ENCODE data around the gene GSC.
"Not testable (repeated sequence)": the region's sequence is repeated elsewhere in the genome, so short reads cannot be mapped to it uniquely, and the experiment has no call there.

DNA sequence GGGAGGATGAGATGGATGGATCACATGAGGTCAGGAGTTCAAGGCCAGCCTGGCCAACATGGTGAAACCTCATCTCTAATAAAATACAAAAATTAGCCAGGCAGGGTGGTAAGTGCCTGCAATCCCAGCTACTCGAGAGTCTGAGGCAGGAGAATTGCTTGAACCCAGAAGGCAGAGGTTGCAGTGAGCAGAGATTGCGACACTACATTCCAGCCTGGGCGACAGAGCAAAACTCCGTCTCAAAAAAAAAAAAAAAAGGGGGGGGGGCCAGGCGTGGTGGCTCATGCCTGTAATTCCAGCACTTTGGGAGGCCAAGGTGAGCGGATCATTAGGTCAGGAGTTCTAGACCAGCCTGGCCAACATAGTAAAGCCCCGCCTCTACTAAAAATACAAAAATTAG is 22.8 kb downstream of the GSC start:
- TF ChIP-seq EZH2 (IDR thresholded peaks at IDR 0.05; ENCODE audit: borderline replicate concordance, insufficient read depth, low read depth, low read length, poor library complexity, severe bottlenecking): not testable (repeated sequence)
- TF ChIP-seq, protein P1, sequence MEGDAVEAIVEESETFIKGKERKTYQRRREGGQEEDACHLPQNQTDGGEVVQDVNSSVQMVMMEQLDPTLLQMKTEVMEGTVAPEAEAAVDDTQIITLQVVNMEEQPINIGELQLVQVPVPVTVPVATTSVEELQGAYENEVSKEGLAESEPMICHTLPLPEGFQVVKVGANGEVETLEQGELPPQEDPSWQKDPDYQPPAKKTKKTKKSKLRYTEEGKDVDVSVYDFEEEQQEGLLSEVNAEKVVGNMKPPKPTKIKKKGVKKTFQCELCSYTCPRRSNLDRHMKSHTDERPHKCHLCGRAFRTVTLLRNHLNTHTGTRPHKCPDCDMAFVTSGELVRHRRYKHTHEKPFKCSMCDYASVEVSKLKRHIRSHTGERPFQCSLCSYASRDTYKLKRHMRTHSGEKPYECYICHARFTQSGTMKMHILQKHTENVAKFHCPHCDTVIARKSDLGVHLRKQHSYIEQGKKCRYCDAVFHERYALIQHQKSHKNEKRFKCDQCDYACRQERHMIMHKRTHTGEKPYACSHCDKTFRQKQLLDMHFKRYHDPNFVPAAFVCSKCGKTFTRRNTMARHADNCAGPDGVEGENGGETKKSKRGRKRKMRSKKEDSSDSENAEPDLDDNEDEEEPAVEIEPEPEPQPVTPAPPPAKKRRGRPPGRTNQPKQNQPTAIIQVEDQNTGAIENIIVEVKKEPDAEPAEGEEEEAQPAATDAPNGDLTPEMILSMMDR (IDR thresholded peaks at IDR 0.05): not testable (repeated sequence)

Data from B cell (primary cell).